ENCODE measurements around the gene POPDC2. TPM values are rescaled to one million over a fixed set of nuclear protein-coding genes. Genes with fewer than 3 reads are reported as not detected.

Gene POPDC2
- total and polyA plus RNA-seq, 10 of the 15 experiments (the other 5 are each of a cell fraction or from before 2014, with no cell fraction given) = 1.8 to 12.7 (median 3.5) TPM

GRCh38 chr3:119601154-119601553 lies 59.2 kb downstream of the POPDC2 start:
- ATAC-seq (peak; percentile 25), FAIRE-seq (no peak), DNase-seq (ENCODE audit: low read depth, low spot score) (no peak)
- Histone ChIP-seq H4K20me1 (ENCODE audit: control insufficient read depth, insufficient read depth) (no peaks in the 10 kb centered on the region), H3K36me3 (ENCODE audit: control insufficient read depth in 2 of 2, insufficient read depth in 2 of 2, low read length in 1 of 2) (no peaks in the 10 kb centered on the region), H3K4me3 (no peak overlapping the region), H3K9me3 (replicated peaks; ENCODE audit: control insufficient read depth, insufficient read depth, low read length) (no peaks in the 10 kb centered on the region), H3K79me2 (ENCODE audit: control insufficient read depth, insufficient read depth, low read length) (peaks cover 23% of the 10 kb centered on the region), H3K4me2 (ENCODE audit: control insufficient read depth, insufficient read depth) (peak overlapping the region; percentile 80; the same call in 1 of the 2 replicates), H3K27ac (ENCODE audit: control insufficient read depth, insufficient read depth) (peak overlapping the region; percentile 87), H3K27me3 (replicated peaks in 1 of 2; ENCODE audit: control insufficient read depth in 2 of 2, insufficient read depth in 2 of 2, low read length in 1 of 2) (no peaks in the 10 kb centered on the region), H3K4me1 (ENCODE audit: control insufficient read depth, insufficient read depth, low read length) (peaks cover 58% of the 10 kb centered on the region), H2AFZ (ENCODE audit: control insufficient read depth, low read depth, low read length) (peak overlapping the region; percentile 68), H3K9ac (ENCODE audit: control insufficient read depth, insufficient read depth, low read length) (peak overlapping the region; percentile 80)
- 0% methylated on average over 3 of the region's 3 CpGs for WGBS (ENCODE audit: insufficient coverage, insufficient replicate concordance, low lambda C conversion rate, missing lambda C conversion rate)
- in situ Hi-C loops (cut with MboI) (no loop called here), intact Hi-C loops (cut with micrococcal nuclease; ENCODE audit: unreplicated experiment) (no loop called here)
- ChIA-PET CTCF (interaction anchor here (0.6 to 9.5 kb wide), 37 partner anchors 8 to 494 kb away, joined by 3 to 296 read pairs (median 8); partner anchors contain the start of genes ADPRH, B4GALT4, CD80 and COX17), SMC1A (ENCODE audit: uncharacterized antibody, unreplicated experiment) (interaction anchor here (0.9 to 7.6 kb wide), 26 partner anchors 12 to 327 kb away, joined by 3 to 329 read pairs (median 10); partner anchors contain the start of genes ADPRH, CD80, COX17 and TMEM39A), POLR2A (interaction anchor here (0.9 to 10.4 kb wide), 19 partner anchors 13 to 306 kb away, joined by 3 to 133 read pairs (median 11); partner anchors contain the start of genes ADPRH, CD80, COX17 and TIMMDC1), RAD21 (ENCODE audit: unreplicated experiment) (interaction anchor here (0.8 to 7.2 kb wide), 30 partner anchors 14 to 493 kb away, joined by 3 to 239 read pairs (median 12); partner anchors contain the start of genes ADPRH, ARHGAP31, CD80 and COX17)
- TF ChIP-seq IKZF2 (IDR thresholded peaks at IDR 0.05) = peak in 1 of 2 experiments; percentile 1; a peak in 1 of 4 replicates
- no peak for TF ChIP-seq RAD51 (IDR thresholded peaks at IDR 0.05)
- TF ChIP-seq BCL11A (IDR thresholded peaks at IDR 0.05; ENCODE audit: low read depth, low read length) = no peak
- no peak for TF ChIP-seq STAT3 (IDR thresholded peaks at IDR 0.05; ENCODE audit: low read depth, low read length)
- 0 out of 2 replicates have a peak, but pooled peaks have one; percentile 25 for TF ChIP-seq PML (IDR thresholded peaks at IDR 0.05; ENCODE audit: low read length)
- peak; percentile 9 for TF ChIP-seq MEF2B (IDR thresholded peaks at IDR 0.05; ENCODE audit: partially characterized antibody, poor library complexity, severe bottlenecking)
- peak; percentile 8; the same call in 1 of the 2 replicates for TF ChIP-seq MXI1 (IDR thresholded peaks at IDR 0.05; ENCODE audit: low read depth, low read length)
- TF ChIP-seq NR2F1 (conservative IDR thresholded peaks at IDR 0.05) = 0 out of 2 replicates have a peak, but pooled peaks have one; percentile 4
- 0 out of 2 replicates have a peak, but pooled peaks have one; percentile 7 for TF ChIP-seq TBL1XR1 (IDR thresholded peaks at IDR 0.05; ENCODE audit: low read depth, low read length)
- TF ChIP-seq NBN (IDR thresholded peaks at IDR 0.05) = 0 out of 2 replicates have a peak, but pooled peaks have one; percentile 9
- TF ChIP-seq IKZF1 (conservative IDR thresholded peaks at IDR 0.05) = 0 out of 2 replicates have a peak, but pooled peaks have one; percentile 13
- no TSS peak for BruUV-seq (replicated peaks)
